ENCODE measurements around the gene LAMA4. TPM values are rescaled to one million over a fixed set of nuclear protein-coding genes. Genes with fewer than 3 reads are reported as not detected.

LAMA4 gene
- total RNA-seq, 4 donors from 2014 or later, result 107 to 329 (median 271) TPM

- H3K36me3 ChIP-seq, result no peaks in the 10 kb centered on the region
- TF ChIP-seq CTCF (IDR thresholded peaks at IDR 0.05) (no peak), POLR2A (IDR thresholded peaks at IDR 0.05) (no peak)
- intact Hi-C loops (cut with DNase I; ENCODE audit: low total_unique reads), result no loop called here
- H3K27me3 ChIP-seq, result no peaks in the 10 kb centered on the region
- DNase-seq, result no peak
- H3K9me3 ChIP-seq, result no peaks in the 10 kb centered on the region
- H3K4me3 ChIP-seq, result no peak overlapping the region
- H3K27ac ChIP-seq, result peak overlapping the region; percentile 23 to 98
- H3K4me1 ChIP-seq, result peaks cover 0 to 5% of the 10 kb centered on the region in 2 donors
These were observed 12.4 kb downstream of the LAMA4 start for GRCh38 chr6:112241820-112242429.

- Histone ChIP-seq H3K27me3 (no peaks in the 10 kb centered on the region), H3K36me3 (no peaks in the 10 kb centered on the region), H3K27ac (peak overlapping the region; percentile 67 to 86), H3K4me1 (no peaks in the 10 kb centered on the region), H3K9me3 (no peaks in the 10 kb centered on the region), H3K4me3 (no peak overlapping the region)
- peak; percentile 87 to 88 for DNase-seq
- TF ChIP-seq CTCF (IDR thresholded peaks at IDR 0.05) (no peak), POLR2A (IDR thresholded peaks at IDR 0.05) (no peak)
- intact Hi-C loops (cut with DNase I; ENCODE audit: low total_unique reads), result no loop called here
These were observed 16.8 kb downstream of the LAMA4 start for GRCh38 chr6:112237595-112237994.

- Histone ChIP-seq H3K27me3 (no peaks in the 10 kb centered on the region), H3K36me3 (no peaks in the 10 kb centered on the region), H3K27ac (peak overlapping the region; percentile 67 to 86), H3K9me3 (no peaks in the 10 kb centered on the region), H3K4me1 (no peaks in the 10 kb centered on the region), H3K4me3 (no peak overlapping the region)
- TF ChIP-seq POLR2A (IDR thresholded peaks at IDR 0.05), result no peak
- no peak for TF ChIP-seq CTCF (IDR thresholded peaks at IDR 0.05)
- no peak for DNase-seq
- intact Hi-C loops (cut with DNase I; ENCODE audit: low total_unique reads), result no loop called here
These were observed 17.3 kb downstream of the LAMA4 start for GRCh38 chr6:112237066-112237465.

GRCh38 chr6:112235956-112236355 lies 18.4 kb downstream of the LAMA4 start:
- Histone ChIP-seq H3K36me3 (no peaks in the 10 kb centered on the region), H3K4me1 (no peaks in the 10 kb centered on the region), H3K27me3 (no peaks in the 10 kb centered on the region), H3K27ac (peak overlapping the region; percentile 67 to 86), H3K9me3 (no peaks in the 10 kb centered on the region), H3K4me3 (no peak overlapping the region)
- no peak for DNase-seq
- intact Hi-C loops (cut with DNase I; ENCODE audit: low total_unique reads), result no loop called here
- no peak for TF ChIP-seq CTCF (IDR thresholded peaks at IDR 0.05)
- no peak for TF ChIP-seq POLR2A (IDR thresholded peaks at IDR 0.05)

- TF ChIP-seq POLR2A (IDR thresholded peaks at IDR 0.05) (no peak), CTCF (IDR thresholded peaks at IDR 0.05) (no peak)
- Histone ChIP-seq H3K9me3 (no peaks in the 10 kb centered on the region), H3K27me3 (no peaks in the 10 kb centered on the region), H3K36me3 (no peaks in the 10 kb centered on the region), H3K4me3 (no peak overlapping the region), H3K4me1 (no peaks in the 10 kb centered on the region), H3K27ac (peak overlapping the region; percentile 75 to 86)
- intact Hi-C loops (cut with DNase I; ENCODE audit: low total_unique reads), result no loop called here
- DNase-seq, result no peak
These were observed 19.8 kb downstream of the LAMA4 start for GRCh38 chr6:112234601-112235000.

Data from uterus (tissue), 4 donors.